IPS-18a (cell line): Measurements from ENCODE around the gene HBE1.
"Not testable (repeated sequence)": the region's sequence is repeated elsewhere in the genome, so short reads cannot be mapped to it uniquely, and the experiment has no call there.

Source experiments
- H3K27ac ChIP-seq: one replicate; pipeline ENCODE4 v1.5.1; 2013; ENCODE audit warnings: low read length
- H3K27me3 ChIP-seq: one replicate; pipeline ENCODE4 v1.6.1; 2013; ENCODE audit warnings: mild to moderate bottlenecking, low read length; ENCODE audit not compliant: control insufficient read depth, insufficient read depth
- H3K36me3 ChIP-seq: one replicate; pipeline ENCODE4 v1.6.1; 2013; ENCODE audit warnings: low read depth, low read length; ENCODE audit not compliant: control insufficient read depth
- H3K4me1 ChIP-seq: one replicate; pipeline ENCODE4 v1.6.1; 2013; ENCODE audit warnings: low read depth, low read length; ENCODE audit not compliant: control insufficient read depth
- H3K4me3 ChIP-seq: one replicate; pipeline ENCODE4 v1.5.1; 2013; ENCODE audit warnings: low read length
- H3K9ac ChIP-seq: one replicate; pipeline ENCODE4 v1.6.1; 2013; ENCODE audit warnings: mild to moderate bottlenecking, low read length, moderate library complexity
- H3K9me3 ChIP-seq: one replicate; pipeline ENCODE4 v1.6.1; 2013; ENCODE audit warnings: low read depth, low read length; ENCODE audit not compliant: control insufficient read depth

Gene HBE1

DNA sequence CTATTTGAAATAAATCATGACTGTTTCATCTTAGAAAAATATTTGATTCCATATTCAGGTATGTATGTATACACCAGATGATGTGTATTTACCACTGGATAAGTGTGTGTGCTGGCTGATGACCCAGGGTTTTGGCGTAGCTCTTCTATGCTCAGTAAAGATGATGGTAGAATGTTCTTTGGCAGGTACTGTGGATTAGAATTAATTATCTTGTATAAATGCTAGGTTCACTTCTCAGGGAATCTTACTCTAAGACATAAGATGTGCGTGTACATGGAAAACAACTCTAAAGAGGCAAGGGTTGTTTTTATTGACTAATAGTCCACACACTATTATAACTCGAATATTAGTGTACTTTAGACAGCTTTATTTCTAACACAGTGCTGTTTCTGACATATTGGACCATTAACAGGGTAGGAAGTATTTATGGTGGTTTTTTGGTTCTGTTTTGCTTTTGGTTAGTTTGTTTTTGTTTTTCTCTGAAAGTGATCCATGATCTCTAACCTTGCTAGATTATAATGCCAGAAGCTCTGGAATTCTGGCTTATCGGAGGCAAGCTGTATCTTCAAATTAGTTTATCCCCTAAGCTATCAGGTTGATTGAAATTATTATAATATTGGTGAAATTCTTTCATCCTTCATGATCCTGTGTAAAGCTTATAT lies 19.1 kb downstream of the HBE1 start:
- H3K27ac ChIP-seq = no peak overlapping the region
- no peaks in the 10 kb centered on the region for H3K4me1 ChIP-seq
- H3K9me3 ChIP-seq = no peaks in the 10 kb centered on the region

DNA sequence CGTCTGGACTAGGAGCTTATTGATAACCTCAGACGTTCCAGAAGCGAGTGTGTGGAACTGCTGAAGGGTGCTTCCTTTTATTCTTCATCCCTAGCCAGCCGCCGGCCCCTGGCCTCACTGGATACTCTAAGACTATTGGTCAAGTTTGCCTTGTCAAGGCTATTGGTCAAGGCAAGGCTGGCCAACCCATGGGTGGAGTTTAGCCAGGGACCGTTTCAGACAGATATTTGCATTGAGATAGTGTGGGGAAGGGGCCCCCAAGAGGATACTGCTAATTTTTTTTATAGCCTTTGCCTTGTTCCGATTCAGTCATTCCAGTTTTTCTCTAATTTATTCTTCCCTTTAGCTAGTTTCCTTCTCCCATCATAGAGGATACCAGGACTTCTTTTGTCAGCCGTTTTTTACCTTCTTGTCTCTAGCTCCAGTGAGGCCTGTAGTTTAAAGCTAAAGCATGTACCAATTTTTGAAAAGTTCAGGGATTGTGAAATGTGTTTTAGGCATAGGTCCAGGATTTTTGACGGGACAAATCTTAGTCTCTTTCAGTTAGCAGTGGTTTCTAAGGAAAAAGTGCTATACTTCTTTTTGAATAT lies 19.8 kb downstream of the HBE1 start, which contains the start of gene HBG1:
HBG1 (minus strand) TSS at position 51 of the 590 bp plus-strand sequence. CDS start 53 bp downstream, outside the sequence.
- not testable (repeated sequence) for H3K4me3 ChIP-seq

More for the DNA sequence above, 19.1 kb downstream of the HBE1 start:
- Histone ChIP-seq H3K9ac (no peak overlapping the region), H3K36me3 (no peaks in the 10 kb centered on the region), H3K27me3 (no peaks in the 10 kb centered on the region), H3K4me3 (no peak overlapping the region)

DNA sequence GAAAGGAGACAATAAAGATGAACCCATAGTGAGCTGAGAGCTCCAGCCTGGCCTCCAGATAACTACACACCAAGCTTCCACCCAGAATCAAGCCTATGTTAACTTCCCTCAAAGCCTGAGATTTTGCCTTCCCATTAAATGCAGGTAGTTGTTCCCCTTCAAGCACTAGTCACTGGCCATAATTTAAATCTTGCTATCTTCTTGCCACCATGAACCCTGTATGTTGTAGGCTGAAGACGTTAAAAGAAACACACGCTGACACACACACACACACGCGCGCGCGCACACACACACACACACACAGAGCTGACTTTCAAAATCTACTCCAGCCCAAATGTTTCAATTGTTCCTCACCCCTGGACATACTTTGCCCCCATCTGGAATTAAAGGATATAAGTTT lies 21.2 kb downstream of the HBE1 start:
- H3K9ac ChIP-seq, H3K36me3 ChIP-seq, H3K27ac ChIP-seq, H3K4me1 ChIP-seq, H3K9me3 ChIP-seq, H3K27me3 ChIP-seq, H3K4me3 ChIP-seq: not testable (repeated sequence)

More for the DNA sequence above, 19.8 kb downstream of the HBE1 start, which contains the start of gene HBG1:
- H3K9me3 ChIP-seq, H3K9ac ChIP-seq, H3K36me3 ChIP-seq, H3K4me1 ChIP-seq, H3K27ac ChIP-seq, H3K27me3 ChIP-seq: not testable (repeated sequence)

DNA sequence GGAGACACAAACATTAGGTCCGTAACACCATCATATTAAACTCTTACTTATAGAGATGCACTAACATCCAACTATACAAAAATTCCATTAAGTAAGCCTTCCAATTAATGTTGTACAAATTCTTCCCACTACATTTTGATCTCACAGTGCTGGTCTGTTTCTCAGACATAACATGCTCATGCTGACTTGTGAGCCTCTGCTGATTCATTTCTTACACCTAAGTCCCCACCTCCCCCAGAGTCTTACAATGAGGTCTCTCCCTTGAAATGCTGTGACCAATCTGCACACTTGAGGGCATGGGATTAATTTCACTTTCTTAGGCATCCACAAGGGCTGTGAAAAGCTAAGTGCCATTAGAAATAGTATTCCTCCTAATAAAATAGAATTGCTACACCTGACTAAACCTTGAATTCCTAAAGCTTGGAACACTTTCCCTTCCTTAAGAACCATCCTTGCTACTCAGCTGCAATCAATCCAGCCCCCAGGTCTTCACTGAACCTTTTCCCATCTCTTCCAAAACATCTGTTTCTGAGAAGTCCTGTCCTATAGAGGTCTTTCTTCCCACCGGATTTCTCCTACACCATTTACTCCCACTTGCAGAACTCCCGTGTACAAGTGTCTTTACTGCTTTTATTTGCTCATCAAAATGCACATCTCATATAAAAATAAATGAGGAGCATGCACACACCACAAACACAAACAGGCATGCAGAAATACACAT lies 22.1 kb downstream of the HBE1 start:
- Histone ChIP-seq H3K4me3 (no peak overlapping the region), H3K4me1 (no peaks in the 10 kb centered on the region), H3K27ac (no peak overlapping the region), H3K36me3 (no peaks in the 10 kb centered on the region), H3K27me3 (no peaks in the 10 kb centered on the region), H3K9ac (no peak overlapping the region), H3K9me3 (no peaks in the 10 kb centered on the region)

DNA sequence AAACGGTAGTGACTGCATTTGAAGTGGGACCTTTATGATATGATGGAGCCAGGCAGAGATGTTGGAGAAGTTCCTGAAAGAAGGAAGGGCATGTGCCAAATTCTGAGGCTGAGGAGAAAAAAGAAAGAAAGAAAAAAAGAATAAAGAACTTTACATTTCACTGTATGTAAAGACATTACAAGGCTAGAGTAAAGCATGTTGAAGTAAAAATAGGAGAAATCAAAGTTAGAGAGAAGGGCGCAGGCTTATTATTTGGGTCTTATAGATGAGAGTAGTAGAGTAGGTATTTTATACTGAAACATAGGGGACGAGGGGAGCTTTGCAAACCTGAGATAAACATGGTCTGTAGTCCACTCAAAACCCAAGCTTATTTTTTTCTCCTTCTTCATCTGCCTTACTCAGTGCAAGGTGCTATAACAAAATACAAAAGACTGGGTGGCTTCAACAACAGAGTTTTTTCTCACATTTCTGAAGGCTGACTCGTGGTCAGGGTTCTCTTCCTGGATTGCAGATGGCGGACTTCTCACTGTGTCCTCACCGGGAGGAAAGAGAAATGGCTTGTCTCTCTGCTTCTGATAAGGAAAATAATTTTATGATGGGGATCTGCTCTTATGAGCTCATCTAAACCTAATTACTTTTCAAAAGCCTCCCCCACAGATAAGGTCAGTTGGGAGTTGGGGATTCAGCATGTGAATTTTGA lies 22.8 kb downstream of the HBE1 start:
- Histone ChIP-seq H3K36me3 (no peaks in the 10 kb centered on the region), H3K27me3 (no peaks in the 10 kb centered on the region), H3K9ac (no peak overlapping the region), H3K4me3 (no peak overlapping the region), H3K27ac (no peak overlapping the region), H3K9me3 (no peaks in the 10 kb centered on the region), H3K4me1 (no peaks in the 10 kb centered on the region)

DNA sequence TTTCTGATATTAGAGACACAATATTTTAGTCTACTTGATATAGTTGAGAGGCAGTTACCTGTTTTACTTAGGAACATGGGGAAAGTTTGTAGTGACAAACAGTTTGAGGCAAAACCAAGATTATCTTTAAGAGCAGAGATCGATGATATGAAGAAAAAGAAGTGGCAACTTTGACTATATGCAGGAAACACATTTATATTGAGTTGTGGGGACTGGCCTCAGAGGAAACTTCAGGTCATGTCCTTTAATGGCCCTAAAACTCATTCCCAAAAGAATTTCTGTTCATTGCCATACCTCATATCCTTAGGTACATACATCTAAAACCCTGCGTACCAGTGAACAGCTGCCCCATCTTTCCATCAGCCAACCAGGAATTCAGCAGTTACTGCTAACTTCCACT lies 24.6 kb downstream of the HBE1 start:
- Histone ChIP-seq H3K4me1 (no peaks in the 10 kb centered on the region), H3K9ac (no peak overlapping the region), H3K4me3 (no peak overlapping the region), H3K27me3 (no peaks in the 10 kb centered on the region), H3K9me3 (no peaks in the 10 kb centered on the region), H3K27ac (no peak overlapping the region), H3K36me3 (no peaks in the 10 kb centered on the region)

DNA sequence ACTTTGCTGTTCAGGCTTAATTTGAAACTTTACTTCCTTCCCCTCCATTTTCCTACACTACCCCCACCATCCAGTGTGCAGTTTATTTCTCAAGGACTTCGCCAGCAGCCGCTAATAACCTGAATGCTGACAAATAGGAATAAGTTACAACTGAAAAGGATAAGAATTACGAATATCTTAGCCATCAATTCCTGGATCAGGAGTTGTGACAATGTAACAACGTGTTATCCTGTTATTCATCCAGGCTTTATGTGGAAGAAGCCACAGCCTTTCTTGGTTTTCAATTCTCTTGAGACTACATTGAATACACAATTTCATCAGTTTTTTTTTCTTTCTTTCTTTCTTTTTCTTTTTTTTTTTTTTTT lies 25.9 kb downstream of the HBE1 start:
- Histone ChIP-seq H3K9me3 (no peaks in the 10 kb centered on the region), H3K36me3 (no peaks in the 10 kb centered on the region), H3K4me3 (no peak overlapping the region), H3K4me1 (no peaks in the 10 kb centered on the region), H3K27ac (no peak overlapping the region), H3K9ac (no peak overlapping the region), H3K27me3 (no peaks in the 10 kb centered on the region)

DNA sequence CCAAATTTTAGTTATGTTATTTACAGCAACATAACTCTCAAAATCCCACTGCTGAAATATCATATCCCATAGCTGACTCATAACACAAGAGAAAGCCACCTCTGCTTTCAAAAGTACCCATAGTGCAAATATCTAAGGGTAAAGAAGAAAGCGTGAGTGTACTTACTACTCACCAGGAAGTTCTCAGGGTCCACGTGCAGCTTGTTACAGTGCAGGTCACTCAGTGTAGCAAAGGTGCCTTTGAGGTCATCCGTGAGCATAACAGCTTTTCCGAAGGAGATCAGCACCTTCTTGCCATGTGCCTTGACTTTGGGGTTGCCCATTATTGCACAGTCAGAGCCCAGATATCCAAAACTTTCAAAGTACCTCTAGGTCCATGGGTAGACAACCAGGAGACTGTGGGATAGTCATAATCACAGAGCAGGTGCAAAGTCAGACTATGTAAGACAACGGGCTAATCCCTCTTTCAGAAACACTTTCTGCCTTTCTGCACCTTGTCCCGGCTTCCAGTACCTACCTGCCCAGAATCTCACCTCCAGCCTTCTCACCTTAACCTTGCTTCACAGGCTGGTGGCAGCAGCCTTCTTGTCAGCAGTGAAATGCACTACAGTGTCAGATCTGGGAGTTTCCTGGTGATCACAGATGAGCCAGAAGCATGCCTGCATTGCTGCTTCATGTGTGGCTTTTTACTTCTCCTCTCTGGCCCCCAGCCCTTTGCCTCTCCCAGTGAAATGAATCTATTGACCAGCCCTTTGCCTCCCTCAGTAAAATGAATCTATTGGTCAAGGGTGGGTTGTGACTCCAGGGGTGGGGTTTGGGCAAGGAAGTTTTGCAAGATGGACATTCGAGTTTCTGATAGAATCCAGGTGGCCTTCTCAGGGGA lies 26.6 kb downstream of the HBE1 start:
- H3K9me3 ChIP-seq = no peaks in the 10 kb centered on the region
- H3K36me3 ChIP-seq = no peaks in the 10 kb centered on the region
- H3K4me3 ChIP-seq = no peak overlapping the region
- no peak overlapping the region for H3K9ac ChIP-seq
- H3K27ac ChIP-seq = no peak overlapping the region
- H3K27me3 ChIP-seq = no peaks in the 10 kb centered on the region
- no peaks in the 10 kb centered on the region for H3K4me1 ChIP-seq

DNA sequence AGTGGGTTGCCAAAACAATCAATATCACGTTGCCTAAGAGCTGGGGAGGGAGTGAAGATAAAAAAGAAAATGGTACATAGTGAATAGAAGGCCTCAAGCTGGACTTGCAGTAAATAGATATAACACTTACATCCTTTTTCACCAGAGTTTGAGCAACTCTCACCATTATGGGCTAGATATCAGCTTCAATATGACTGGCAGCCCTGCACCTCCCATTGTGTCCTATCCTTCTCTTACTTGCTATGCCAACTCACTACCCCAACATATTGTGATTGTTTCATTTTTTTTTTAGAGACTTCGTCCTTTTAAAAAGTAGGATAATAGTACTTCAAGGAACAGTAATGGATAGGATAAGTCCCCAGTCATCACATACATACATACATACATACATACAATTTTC lies 27.5 kb downstream of the HBE1 start:
- H3K4me1 ChIP-seq = no peaks in the 10 kb centered on the region
- no peak overlapping the region for H3K9ac ChIP-seq
- H3K9me3 ChIP-seq = no peaks in the 10 kb centered on the region
- no peak overlapping the region for H3K27ac ChIP-seq
- no peaks in the 10 kb centered on the region for H3K36me3 ChIP-seq
- no peak overlapping the region for H3K4me3 ChIP-seq
- no peaks in the 10 kb centered on the region for H3K27me3 ChIP-seq

DNA sequence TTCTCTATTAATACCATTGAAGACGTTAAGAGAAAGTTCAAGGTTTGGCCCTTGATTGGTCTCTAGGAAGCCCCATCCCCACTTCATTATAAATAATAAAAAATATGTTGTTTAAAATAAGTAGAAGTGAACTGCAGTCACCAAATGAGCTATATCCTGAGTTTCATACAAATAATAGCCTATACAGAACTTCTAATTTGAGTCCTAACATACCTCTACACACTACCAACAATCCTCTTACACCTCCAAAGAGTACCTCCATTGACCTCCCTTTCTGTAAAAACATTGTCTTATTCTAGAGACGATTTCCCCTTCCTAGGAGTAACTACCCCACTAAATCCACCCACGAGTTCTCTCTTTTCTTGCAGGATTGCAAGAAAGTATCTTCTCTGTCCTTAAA lies 28.3 kb downstream of the HBE1 start:
- H3K4me1 ChIP-seq = no peaks in the 10 kb centered on the region
- H3K4me3 ChIP-seq = no peak overlapping the region
- no peak overlapping the region for H3K27ac ChIP-seq
- no peaks in the 10 kb centered on the region for H3K27me3 ChIP-seq
- no peaks in the 10 kb centered on the region for H3K36me3 ChIP-seq
- no peaks in the 10 kb centered on the region for H3K9me3 ChIP-seq
- no peak overlapping the region for H3K9ac ChIP-seq

DNA sequence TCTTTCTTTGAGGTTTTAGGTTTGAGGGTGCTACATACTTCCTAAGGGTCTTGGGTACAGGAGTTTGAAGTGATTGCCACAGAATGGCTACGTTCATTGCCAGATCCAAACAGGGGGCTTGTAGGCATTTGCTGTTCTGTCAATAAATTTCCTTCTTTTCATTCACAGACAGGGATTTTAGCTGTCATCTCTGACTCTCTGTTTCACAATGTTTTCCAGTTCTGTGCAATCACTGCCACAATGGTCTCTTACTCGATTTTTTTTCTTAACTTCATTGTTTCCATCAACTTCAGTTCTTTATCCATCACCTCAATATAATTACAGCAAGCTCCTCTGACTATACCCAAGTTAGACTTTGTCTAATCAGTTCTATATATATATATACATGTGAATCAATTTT lies 29.3 kb downstream of the HBE1 start:
- H3K9me3 ChIP-seq = no peaks in the 10 kb centered on the region
- no peaks in the 10 kb centered on the region for H3K27me3 ChIP-seq
- no peak overlapping the region for H3K27ac ChIP-seq
- H3K36me3 ChIP-seq = no peaks in the 10 kb centered on the region
- no peak overlapping the region for H3K4me3 ChIP-seq
- H3K9ac ChIP-seq = no peak overlapping the region
- H3K4me1 ChIP-seq = no peaks in the 10 kb centered on the region
